Measurements from ENCODE around the gene SPON1. TPM values are rescaled to one million over a fixed set of nuclear protein-coding genes. Genes with fewer than 3 reads are reported as not detected.

The SPON1 gene
- total and polyA plus RNA-seq, 2 experiments from 2014 or later: 2.9 to 6.4 TPM

DNA sequence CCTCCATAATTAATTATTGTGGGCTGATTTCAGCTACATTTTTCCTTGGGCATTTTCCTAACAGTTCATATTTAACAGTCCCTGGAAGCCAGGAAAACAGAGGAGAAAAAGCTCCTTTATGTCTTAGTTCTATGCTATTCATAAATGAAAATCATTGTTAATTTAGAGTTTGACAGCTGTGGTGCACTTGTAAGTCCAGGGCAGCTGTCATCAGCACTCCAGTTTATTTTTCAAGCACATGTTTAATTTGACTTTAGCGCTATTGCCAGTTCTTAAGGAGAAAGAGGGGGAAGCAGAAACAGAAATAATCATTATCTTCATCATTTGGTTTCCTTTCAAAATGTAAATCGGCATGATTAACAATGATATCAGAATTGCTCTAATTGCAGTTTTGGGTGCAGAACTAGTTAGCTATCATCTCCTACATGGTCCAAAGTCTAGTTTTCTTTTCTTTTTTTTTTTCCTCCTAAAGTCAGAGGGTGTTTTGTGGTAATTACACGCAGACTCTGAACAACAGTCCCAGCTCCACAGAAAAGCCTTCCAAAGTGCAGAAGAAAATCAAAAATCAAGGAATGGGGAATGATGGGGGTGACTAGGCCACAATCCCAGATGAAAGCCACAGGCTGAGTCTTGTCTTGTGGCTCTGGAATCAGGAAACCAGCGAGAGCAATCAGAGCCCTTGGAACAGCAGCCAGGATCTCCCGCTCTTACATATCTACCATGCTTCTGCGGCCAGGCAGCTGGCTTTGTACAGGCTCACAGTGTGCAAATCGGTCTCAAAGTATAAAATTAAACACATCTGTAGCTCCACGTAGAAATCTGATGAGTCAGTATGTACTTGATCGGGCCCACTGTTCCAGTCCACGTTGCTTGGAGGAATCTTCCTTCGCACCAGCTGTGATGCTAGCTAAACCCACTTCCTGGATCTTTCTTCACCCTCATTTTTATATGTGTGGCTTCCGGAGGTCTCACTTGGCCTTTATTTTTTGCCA is 91.9 kb downstream of the SPON1 start (continued):
- TF ChIP-seq, protein P1, sequence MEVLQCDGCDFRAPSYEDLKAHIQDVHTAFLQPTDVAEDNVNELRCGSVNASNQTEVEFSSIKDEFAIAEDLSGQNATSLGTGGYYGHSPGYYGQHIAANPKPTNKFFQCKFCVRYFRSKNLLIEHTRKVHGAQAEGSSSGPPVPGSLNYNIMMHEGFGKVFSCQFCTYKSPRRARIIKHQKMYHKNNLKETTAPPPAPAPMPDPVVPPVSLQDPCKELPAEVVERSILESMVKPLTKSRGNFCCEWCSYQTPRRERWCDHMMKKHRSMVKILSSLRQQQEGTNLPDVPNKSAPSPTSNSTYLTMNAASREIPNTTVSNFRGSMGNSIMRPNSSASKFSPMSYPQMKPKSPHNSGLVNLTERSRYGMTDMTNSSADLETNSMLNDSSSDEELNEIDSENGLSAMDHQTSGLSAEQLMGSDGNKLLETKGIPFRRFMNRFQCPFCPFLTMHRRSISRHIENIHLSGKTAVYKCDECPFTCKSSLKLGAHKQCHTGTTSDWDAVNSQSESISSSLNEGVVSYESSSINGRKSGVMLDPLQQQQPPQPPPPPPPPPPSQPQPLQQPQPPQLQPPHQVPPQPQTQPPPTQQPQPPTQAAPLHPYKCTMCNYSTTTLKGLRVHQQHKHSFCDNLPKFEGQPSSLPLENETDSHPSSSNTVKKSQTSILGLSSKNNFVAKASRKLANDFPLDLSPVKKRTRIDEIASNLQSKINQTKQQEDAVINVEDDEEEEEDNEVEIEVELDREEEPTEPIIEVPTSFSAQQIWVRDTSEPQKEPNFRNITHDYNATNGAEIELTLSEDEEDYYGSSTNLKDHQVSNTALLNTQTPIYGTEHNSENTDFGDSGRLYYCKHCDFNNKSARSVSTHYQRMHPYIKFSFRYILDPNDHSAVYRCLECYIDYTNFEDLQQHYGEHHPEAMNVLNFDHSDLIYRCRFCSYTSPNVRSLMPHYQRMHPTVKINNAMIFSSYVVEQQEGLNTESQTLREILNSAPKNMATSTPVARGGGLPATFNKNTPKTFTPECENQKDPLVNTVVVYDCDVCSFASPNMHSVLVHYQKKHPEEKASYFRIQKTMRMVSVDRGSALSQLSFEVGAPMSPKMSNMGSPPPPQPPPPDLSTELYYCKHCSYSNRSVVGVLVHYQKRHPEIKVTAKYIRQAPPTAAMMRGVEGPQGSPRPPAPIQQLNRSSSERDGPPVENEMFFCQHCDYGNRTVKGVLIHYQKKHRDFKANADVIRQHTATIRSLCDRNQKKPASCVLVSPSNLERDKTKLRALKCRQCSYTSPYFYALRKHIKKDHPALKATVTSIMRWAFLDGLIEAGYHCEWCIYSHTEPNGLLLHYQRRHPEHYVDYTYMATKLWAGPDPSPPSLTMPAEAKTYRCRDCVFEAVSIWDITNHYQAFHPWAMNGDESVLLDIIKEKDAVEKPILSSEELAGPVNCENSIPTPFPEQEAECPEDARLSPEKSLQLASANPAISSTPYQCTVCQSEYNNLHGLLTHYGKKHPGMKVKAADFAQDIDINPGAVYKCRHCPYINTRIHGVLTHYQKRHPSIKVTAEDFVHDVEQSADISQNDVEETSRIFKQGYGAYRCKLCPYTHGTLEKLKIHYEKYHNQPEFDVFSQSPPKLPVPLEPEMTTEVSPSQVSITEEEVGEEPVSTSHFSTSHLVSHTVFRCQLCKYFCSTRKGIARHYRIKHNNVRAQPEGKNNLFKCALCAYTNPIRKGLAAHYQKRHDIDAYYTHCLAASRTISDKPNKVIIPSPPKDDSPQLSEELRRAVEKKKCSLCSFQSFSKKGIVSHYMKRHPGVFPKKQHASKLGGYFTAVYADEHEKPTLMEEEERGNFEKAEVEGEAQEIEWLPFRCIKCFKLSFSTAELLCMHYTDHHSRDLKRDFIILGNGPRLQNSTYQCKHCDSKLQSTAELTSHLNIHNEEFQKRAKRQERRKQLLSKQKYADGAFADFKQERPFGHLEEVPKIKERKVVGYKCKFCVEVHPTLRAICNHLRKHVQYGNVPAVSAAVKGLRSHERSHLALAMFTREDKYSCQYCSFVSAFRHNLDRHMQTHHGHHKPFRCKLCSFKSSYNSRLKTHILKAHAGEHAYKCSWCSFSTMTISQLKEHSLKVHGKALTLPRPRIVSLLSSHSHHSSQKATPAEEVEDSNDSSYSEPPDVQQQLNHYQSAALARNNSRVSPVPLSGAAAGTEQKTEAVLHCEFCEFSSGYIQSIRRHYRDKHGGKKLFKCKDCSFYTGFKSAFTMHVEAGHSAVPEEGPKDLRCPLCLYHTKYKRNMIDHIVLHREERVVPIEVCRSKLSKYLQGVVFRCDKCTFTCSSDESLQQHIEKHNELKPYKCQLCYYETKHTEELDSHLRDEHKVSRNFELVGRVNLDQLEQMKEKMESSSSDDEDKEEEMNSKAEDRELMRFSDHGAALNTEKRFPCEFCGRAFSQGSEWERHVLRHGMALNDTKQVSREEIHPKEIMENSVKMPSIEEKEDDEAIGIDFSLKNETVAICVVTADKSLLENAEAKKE (CRISPR knock-in tag; IDR thresholded peaks at IDR 0.05): no peak
- TF ChIP-seq, protein P2, sequence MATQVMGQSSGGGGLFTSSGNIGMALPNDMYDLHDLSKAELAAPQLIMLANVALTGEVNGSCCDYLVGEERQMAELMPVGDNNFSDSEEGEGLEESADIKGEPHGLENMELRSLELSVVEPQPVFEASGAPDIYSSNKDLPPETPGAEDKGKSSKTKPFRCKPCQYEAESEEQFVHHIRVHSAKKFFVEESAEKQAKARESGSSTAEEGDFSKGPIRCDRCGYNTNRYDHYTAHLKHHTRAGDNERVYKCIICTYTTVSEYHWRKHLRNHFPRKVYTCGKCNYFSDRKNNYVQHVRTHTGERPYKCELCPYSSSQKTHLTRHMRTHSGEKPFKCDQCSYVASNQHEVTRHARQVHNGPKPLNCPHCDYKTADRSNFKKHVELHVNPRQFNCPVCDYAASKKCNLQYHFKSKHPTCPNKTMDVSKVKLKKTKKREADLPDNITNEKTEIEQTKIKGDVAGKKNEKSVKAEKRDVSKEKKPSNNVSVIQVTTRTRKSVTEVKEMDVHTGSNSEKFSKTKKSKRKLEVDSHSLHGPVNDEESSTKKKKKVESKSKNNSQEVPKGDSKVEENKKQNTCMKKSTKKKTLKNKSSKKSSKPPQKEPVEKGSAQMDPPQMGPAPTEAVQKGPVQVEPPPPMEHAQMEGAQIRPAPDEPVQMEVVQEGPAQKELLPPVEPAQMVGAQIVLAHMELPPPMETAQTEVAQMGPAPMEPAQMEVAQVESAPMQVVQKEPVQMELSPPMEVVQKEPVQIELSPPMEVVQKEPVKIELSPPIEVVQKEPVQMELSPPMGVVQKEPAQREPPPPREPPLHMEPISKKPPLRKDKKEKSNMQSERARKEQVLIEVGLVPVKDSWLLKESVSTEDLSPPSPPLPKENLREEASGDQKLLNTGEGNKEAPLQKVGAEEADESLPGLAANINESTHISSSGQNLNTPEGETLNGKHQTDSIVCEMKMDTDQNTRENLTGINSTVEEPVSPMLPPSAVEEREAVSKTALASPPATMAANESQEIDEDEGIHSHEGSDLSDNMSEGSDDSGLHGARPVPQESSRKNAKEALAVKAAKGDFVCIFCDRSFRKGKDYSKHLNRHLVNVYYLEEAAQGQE (IDR thresholded peaks at IDR 0.05; ENCODE audit: unreplicated experiment): no peak
- TF ChIP-seq, protein P3, sequence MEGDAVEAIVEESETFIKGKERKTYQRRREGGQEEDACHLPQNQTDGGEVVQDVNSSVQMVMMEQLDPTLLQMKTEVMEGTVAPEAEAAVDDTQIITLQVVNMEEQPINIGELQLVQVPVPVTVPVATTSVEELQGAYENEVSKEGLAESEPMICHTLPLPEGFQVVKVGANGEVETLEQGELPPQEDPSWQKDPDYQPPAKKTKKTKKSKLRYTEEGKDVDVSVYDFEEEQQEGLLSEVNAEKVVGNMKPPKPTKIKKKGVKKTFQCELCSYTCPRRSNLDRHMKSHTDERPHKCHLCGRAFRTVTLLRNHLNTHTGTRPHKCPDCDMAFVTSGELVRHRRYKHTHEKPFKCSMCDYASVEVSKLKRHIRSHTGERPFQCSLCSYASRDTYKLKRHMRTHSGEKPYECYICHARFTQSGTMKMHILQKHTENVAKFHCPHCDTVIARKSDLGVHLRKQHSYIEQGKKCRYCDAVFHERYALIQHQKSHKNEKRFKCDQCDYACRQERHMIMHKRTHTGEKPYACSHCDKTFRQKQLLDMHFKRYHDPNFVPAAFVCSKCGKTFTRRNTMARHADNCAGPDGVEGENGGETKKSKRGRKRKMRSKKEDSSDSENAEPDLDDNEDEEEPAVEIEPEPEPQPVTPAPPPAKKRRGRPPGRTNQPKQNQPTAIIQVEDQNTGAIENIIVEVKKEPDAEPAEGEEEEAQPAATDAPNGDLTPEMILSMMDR (conservative IDR thresholded peaks at IDR 0.05; ENCODE audit: low read depth in 2 of 2): no peak
- TF ChIP-seq CREB1 (CRISPR knock-in tag; IDR thresholded peaks at IDR 0.05; ENCODE audit: low read depth) (no peak), JUNB (IDR thresholded peaks at IDR 0.05; ENCODE audit: unreplicated experiment) (no peak)
